HG02852 (cell line): ENCODE measurements around the gene TKT.

Experiments used
- ATAC-seq: cut with Tn5 transposase; IDR thresholded peaks from one replicate; pipeline ENCODE4 v1.9.1; 2021; ENCODE audit warnings: mild to moderate bottlenecking, moderate library complexity; ENCODE audit not compliant: unreplicated experiment

TKT gene

GRCh38 chr3:53226142-53226840, 29.5 kb downstream of the TKT start:
- no peak for ATAC-seq

GRCh38 chr3:53225651-53226050, 30.2 kb downstream of the TKT start:
- ATAC-seq: no peak

GRCh38 chr3:53225181-53225580, 30.6 kb downstream of the TKT start:
- no peak for ATAC-seq

- ATAC-seq: no peak
These were observed 31.3 kb downstream of the TKT start for GRCh38 chr3:53224536-53224935.

GRCh38 chr3:53224026-53224425, 31.8 kb downstream of the TKT start:
- no peak for ATAC-seq

GRCh38 chr3:53223541-53223966, 32.3 kb downstream of the TKT start:
- no peak for ATAC-seq

- ATAC-seq: no peak
These were observed 32.8 kb downstream of the TKT start for GRCh38 chr3:53223025-53223424.

GRCh38 chr3:53222183-53222901, 33.5 kb downstream of the TKT start:
- ATAC-seq: no peak

GRCh38 chr3:53221827-53222182, 34.0 kb downstream of the TKT start:
- ATAC-seq: no peak

- ATAC-seq: no peak
These were observed 34.5 kb downstream of the TKT start for GRCh38 chr3:53221345-53221744.

GRCh38 chr3:53219895-53220483, 35.8 kb downstream of the TKT start:
- ATAC-seq: peak; percentile 90

DNA sequence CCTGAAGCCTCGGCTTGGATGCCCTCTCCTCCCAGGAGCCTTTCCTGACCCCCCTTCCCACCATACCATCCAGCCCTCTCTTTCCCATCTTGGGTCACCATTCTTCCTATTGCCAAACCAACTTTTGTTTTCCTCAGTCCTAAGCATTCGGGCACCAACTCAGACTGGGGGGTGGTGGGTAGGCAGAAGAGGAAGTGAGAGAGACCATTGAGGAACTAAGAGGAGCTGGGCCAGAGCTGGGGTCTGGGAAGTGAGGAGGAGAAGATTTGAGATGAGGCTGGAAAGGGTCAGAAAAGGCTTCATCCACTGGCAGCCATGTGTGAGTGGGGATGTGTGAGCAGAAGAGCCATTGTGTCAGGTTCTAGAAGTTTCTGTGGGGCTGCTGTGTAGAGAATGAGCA, 37.7 kb downstream of the TKT start:
- ATAC-seq: no peak

- no peak for ATAC-seq
These were observed 38.6 kb downstream of the TKT start for GRCh38 chr3:53217175-53217574.

DNA sequence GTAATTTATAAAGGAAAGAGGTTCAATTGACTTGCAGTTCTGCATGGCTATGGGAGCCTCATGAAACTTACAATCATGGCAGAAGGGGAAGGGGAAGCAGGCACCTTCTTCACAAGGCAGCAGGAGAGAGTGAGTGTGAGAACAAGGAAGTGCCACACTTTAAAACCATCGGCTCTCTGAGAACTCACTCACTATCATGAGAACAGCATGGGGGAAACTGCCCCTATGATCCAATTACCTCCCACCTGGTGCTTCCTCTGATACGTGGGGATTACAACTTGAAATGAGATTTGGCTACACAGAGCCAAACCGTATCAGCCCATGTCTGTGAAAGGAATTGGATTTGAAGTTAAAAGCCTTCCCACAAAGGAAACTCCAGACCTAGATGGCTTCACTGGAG, 39.1 kb downstream of the TKT start:
- ATAC-seq: no peak

- ATAC-seq: no peak
These were observed 40.0 kb downstream of the TKT start for GRCh38 chr3:53215816-53216215.

- no peak for ATAC-seq
These were observed 42.5 kb downstream of the TKT start for GRCh38 chr3:53213276-53213675.

- ATAC-seq: no peak
These were observed 43.8 kb downstream of the TKT start for GRCh38 chr3:53211706-53212702.

GRCh38 chr3:53202331-53203015, 53.3 kb downstream of the TKT start:
- ATAC-seq: no peak

GRCh38 chr3:53200501-53201498, 55.0 kb downstream of the TKT start:
- ATAC-seq: no peak
